Omental fat pad (tissue), 4 donors: ENCODE results near the gene MAPT. TPM values are rescaled to one million over a fixed set of nuclear protein-coding genes. Genes with fewer than 3 reads are reported as not detected.

Source experiments
- ATAC-seq: fragments of 150-250 bp; one replicate; pipeline ENCODE4 v1.9.1; 2016; ENCODE audit warnings: mild to moderate bottlenecking, moderate library complexity; ENCODE audit not compliant: low FRiP score
- DNase-seq: peaks from one replicate; pipeline ENCODE4 v3.0.0-alpha.2; 2019; ENCODE audit warnings: low spot score
- total RNA-seq, 4 donors: library from RNA; depleted of rRNA; stranded (reverse); fragments of >200 nt; gene quantifications; one replicate each; pipeline ENCODE4 v1.1.0, GENCODE V29; 2016
- TF ChIP-seq, protein P1 (sequence below), 3 donors: fragments of 450-650 bp; IDR thresholded peaks; one replicate each; pipeline ENCODE4 v1.5.1; 2016 to 2017; ENCODE audit warnings: antibody characterized with exemption in 3 of 3, mild to moderate bottlenecking in 3 of 3, moderate library complexity in 2 of 3

MAPT gene
- total RNA-seq, 4 donors from 2014 or later, result 4.3 to 18.2 (median 6.4) TPM

DNA sequence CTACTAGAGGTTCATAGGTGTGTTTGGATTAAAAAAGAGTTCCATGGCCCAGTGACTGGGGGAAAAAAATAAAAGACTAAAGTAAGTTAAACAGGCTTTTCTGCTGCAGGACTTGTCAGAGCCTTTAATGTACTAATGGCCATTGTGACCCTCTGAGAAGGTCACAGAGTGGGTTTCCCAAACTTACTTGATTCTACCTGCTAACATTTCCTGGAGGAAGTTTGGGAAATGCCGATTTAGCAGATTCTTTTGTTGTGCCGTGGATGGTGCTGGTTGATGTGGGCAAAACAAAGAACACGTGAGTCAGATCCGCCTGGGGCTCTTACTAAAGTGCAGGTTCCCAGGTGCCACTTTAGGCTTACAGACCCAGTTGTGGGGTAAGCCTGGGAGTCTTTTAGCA is 91.1 kb downstream of the MAPT start:
- TF ChIP-seq, protein P1, sequence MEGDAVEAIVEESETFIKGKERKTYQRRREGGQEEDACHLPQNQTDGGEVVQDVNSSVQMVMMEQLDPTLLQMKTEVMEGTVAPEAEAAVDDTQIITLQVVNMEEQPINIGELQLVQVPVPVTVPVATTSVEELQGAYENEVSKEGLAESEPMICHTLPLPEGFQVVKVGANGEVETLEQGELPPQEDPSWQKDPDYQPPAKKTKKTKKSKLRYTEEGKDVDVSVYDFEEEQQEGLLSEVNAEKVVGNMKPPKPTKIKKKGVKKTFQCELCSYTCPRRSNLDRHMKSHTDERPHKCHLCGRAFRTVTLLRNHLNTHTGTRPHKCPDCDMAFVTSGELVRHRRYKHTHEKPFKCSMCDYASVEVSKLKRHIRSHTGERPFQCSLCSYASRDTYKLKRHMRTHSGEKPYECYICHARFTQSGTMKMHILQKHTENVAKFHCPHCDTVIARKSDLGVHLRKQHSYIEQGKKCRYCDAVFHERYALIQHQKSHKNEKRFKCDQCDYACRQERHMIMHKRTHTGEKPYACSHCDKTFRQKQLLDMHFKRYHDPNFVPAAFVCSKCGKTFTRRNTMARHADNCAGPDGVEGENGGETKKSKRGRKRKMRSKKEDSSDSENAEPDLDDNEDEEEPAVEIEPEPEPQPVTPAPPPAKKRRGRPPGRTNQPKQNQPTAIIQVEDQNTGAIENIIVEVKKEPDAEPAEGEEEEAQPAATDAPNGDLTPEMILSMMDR (IDR thresholded peaks at IDR 0.05), result no peak
- ATAC-seq, result no peak
- DNase-seq, result no peak

DNA sequence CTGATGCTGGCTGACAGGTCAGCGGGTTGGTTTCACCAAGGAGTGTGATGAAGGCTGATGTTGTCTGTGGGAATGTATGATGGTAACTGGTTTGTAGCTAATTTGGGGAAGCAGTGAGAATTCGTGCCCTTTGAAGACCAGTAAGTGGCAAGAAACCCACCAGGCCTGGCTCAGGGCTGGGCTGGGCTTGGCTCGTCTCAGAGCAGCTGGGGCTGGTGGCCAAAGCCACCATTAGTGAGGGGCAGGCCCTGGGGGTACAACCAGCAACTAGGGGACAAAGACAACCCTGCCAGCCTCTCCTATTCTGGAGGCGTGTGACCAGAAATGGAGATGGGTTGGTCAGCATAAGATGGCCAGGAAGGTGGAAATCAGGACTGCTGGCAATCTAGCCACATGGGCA is 91.7 kb downstream of the MAPT start:
- ATAC-seq (no peak), DNase-seq (no peak)
- TF ChIP-seq, protein P1 (IDR thresholded peaks at IDR 0.05), result no peak

DNA sequence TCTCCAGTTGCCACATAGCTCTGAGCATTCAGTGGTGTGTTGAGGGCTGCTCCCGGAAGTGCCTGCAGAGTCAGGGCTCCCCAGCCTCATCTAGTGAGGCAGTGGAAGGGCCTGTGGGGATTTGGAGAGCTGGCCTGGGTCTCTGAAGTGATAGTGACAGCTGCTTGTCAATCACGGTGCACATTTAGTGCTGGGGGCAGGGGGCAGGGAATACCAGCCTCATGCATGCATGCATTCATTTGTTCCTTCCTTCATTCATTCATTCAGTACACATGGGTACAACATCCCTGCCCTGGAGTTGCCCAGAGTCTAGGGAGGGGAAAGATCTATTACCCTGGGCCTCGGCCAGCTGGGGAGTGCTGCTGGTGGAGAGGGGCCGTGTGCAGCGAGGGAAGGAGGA is 93.4 kb downstream of the MAPT start:
- no peak for DNase-seq
- TF ChIP-seq, protein P1 (IDR thresholded peaks at IDR 0.05), result no peak
- ATAC-seq, result no peak

DNA sequence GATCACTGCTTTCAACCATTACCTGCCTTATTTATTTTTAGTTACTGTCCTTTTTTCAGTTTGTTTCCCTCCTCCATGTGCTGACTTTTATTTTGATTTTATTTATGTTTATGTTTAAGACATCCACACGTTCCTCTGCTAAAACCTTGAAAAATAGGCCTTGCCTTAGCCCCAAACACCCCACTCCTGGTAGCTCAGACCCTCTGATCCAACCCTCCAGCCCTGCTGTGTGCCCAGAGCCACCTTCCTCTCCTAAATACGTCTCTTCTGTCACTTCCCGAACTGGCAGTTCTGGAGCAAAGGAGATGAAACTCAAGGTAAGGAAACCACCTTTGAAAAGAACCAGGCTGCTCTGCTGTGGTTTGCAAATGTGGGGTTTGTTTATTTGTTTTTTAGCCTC is 95.4 kb downstream of the MAPT start:
- TF ChIP-seq, protein P1 (IDR thresholded peaks at IDR 0.05), result no peak
- DNase-seq (no peak), ATAC-seq (no peak)

DNA sequence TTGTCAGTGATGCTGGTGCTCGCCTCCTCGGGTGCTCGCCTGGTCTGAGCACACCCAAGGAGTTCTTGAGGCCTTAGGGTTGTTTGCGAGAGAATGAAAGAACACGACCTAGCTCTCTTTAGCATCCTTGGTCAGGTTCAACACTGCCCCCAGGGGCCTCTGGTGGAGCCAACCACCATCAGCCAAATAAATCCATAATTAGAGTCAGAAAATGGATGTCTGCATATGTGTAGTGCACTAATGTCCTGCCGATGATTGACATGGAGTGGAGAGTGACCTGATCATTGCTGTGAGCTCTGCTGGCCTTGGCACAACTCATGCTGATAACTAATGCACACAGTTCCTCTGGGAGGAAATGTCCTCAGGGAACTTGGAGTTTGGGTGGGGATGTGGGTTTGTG is 96.5 kb downstream of the MAPT start:
- ATAC-seq (no peak), DNase-seq (no peak)
- TF ChIP-seq, protein P1 (IDR thresholded peaks at IDR 0.05), result no peak

DNA sequence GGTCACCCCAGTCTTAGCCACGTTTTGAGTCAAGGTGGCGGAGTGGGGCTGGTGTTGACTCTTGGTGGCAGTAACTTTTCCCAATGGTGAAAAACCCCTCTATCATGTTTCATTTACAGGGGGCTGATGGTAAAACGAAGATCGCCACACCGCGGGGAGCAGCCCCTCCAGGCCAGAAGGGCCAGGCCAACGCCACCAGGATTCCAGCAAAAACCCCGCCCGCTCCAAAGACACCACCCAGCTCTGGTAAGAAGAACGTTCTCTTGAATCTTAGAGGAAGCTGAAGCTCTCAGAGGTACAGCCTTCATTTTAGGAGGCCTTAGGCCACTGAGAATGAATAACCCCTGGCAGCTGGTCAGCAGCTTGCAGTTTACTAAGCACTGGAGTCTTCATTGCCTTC is 97.0 kb downstream of the MAPT start:
- TF ChIP-seq, protein P1 (IDR thresholded peaks at IDR 0.05), result no peak
- ATAC-seq (no peak), DNase-seq (no peak)

DNA sequence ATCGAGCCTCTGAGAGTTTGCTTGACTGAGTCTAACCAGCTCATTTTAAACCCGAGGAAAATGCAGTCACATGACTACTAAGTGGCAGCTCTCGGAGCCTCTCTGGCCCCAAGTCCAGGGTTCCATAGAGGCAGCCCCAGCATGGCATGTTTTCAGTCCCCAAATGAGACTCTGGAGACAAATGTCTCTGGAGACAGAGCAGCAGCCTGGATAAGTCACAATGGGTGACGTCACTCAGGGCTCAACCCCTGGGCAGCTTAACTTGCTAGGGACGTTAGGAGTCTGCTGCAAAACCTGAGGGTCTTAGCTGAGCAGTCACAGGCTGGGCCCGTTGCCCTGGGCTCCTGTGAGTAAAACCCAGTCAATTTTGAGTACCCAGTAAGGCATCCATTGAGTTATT is 97.8 kb downstream of the MAPT start:
- ATAC-seq (no peak), DNase-seq (no peak)
- TF ChIP-seq, protein P1 (IDR thresholded peaks at IDR 0.05), result no peak
